Skin of body (tissue), 1 donor: ENCODE measurements around the gene HMG20A. TPM values are rescaled to one million over a fixed set of nuclear protein-coding genes. Genes with fewer than 3 reads are reported as not detected.

ENCODE experiments used
- total RNA-seq: library from RNA; depleted of rRNA; stranded (reverse); fragments of >200 nt; gene quantifications from one replicate; pipeline ENCODE4 v1.2.3, GENCODE V29; 2014

HMG20A gene
- total RNA-seq, 1 donor from 2014 or later = 35.1 TPM

Other genes with a start within 250 kb of the HMG20A start
- 99.7 TPM for gene PEAK1, start 784 bp upstream of the HMG20A start, total RNA-seq
- 4.6 TPM for gene LINGO1, start 212.0 kb downstream of the HMG20A start, total RNA-seq